Heart left ventricle (tissue), 13 donors: ENCODE measurements around the gene FCN2.

Experiments
- CTCF ChIP-seq, 12 donors: fragments of 200-600 bp; sonication (generic) in 4 of 12; IDR thresholded peaks; one replicate each; pipeline versions ENCODE4 v1.5.0 to v1.8.0; 2018 to 2022; ENCODE audit warnings: antibody characterized with exemption in 12 of 12, mild to moderate bottlenecking in 5 of 12
- POLR2A ChIP-seq, 2 donors: fragments of 450-650 bp; IDR thresholded peaks; one replicate each; pipeline ENCODE4 v1.6.1; 2017; ENCODE audit warnings: antibody characterized with exemption in 2 of 2, mild to moderate bottlenecking in 2 of 2, moderate library complexity in 2 of 2
- donor health status: ischemic (EF 13 %, LVEDD 7.1; RV severe dilation, severe dysfunction).
- donor health status: DM: no; HTN: yes; CAD: no.
- donor health status: DM: no; HTN: no; CAD: no.
- donor health status: ischemic (EF 25% LVEDD 6.9; RV normal size, moderate dysfunction).
- donor health status: ischemic (EF 25% LVEDD 5.7; RV mildly dilated, moderate dysfunction).
- donor health status: ischemic (EF 35%, LVEDD 5.7; RV mildly dilated, moderate dysfunction).
- donor health status: nonischemic (EF 11% LVEDD 7.7; RV severe dilation, severe dysfunction).
- donor health status: DM: yes; HTN: yes; CAD: no.
- donor health status: PGD.
- donor health status: ischemic (EF 29% LVEDD 5.4; RV normal size, mild dysfunction).
- donor health status: nonischemic (EF 23%, LVEDD 6.1; RV moderate dilation, normal function).

DNA sequence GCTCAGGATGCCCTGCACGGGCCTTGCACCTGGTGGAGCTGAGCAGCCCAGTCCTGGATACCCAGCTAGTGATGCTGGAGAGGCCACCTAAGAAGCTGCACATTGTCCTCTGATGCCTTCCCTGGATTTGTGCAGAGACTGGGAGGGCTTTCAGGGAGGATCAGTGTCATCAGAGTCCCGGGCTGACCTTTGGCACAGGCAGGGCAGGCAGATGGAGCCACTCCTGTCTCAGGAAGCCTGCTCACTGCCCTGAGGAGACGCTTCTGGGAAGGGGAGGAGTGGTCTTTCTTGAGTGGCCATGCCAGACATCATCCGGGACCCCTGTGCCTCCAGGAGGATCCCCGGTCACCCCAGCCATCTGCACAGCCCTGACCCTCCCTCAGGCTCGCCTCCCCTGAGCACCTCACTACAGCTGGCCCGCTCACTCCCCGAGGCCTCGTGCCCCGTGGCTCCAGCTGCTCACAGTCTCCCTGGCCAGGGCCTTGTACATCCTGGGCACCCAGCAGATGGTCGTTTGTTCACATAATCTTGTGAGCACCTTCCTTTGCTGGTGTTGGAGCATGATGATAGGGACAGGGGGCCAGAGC, 47.2 kb upstream of the FCN2 start:
- TF ChIP-seq CTCF (IDR thresholded peaks at IDR 0.05) (no peak), POLR2A (IDR thresholded peaks at IDR 0.05) (no peak)
